GM12892 (cell line): ENCODE data around the gene VWA3B.

Experiments used
- POLR2A ChIP-seq: IDR thresholded peaks from 2 replicates; pipeline ENCODE4 v1.6.1; 2011; ENCODE audit warnings: low read depth, low read length, control low read depth
- POLR2AphosphoS5 ChIP-seq: IDR thresholded peaks from 2 replicates; pipeline ENCODE4 v1.6.1; 2011; ENCODE audit warnings: low read depth, low read length, control low read depth
- TAF1 ChIP-seq: IDR thresholded peaks from 2 replicates; pipeline ENCODE4 v1.6.1; 2011; ENCODE audit warnings: low read depth, mild to moderate bottlenecking, control low read depth, low read length, borderline replicate concordance

GRCh38 chr2:98093611-98094010 lies 6.6 kb downstream of the VWA3B start:
- TF ChIP-seq POLR2A, result no peak
- TF ChIP-seq TAF1, result no peak
- TF ChIP-seq POLR2AphosphoS5, result no peak
